Activated T-helper 2 cell treated with anti-CD3 and anti-CD28 coated beads, Interferon-gamma antibody, Interleukin-2, Interleukin-4, amounts not matched to agents 10 μg/mL and 5 μg/mL and 100 μg/mL, durations not matched to agents 14 hours and 24 hours and 36 hours (primary cell): Measurements from ENCODE around the gene FAM118A. TPM values are rescaled to one million over a fixed set of nuclear protein-coding genes. Genes with fewer than 3 reads are reported as not detected.
A peak's percentile ranks its signal among the peaks of the same experiment; 100 is the strongest.
"Not testable (repeated sequence)": the region's sequence is repeated elsewhere in the genome, so short reads cannot be mapped to it uniquely, and the experiment has no call there.

ENCODE experiments used
- DNase-seq: peaks from one replicate; pipeline ENCODE4 v3.0.0; 2021; ENCODE audit warnings: low spot score
- H3K27ac Mint-ChIP-seq: one replicate; pipeline ENCODE4 v1.8.0; 2021; ENCODE audit warnings: mixed read lengths
- H3K27me3 Mint-ChIP-seq: one replicate; pipeline ENCODE4 v1.8.0; 2021; ENCODE audit warnings: low read depth, mixed read lengths
- H3K36me3 Mint-ChIP-seq: one replicate; pipeline ENCODE4 v1.8.0; 2021; ENCODE audit warnings: low read depth, mixed read lengths
- H3K4me1 Mint-ChIP-seq: one replicate; pipeline ENCODE4 v1.8.0; 2021; ENCODE audit warnings: low read depth, mixed read lengths
- H3K4me3 Mint-ChIP-seq: one replicate; pipeline ENCODE4 v1.8.0; 2021; ENCODE audit warnings: low read depth, mild to moderate bottlenecking, moderate library complexity, mixed read lengths
- H3K9me3 Mint-ChIP-seq: one replicate; pipeline ENCODE4 v1.8.0; 2021; ENCODE audit warnings: mixed read lengths
- intact Hi-C: fragments of 100-400 bp; cut with micrococcal nuclease; formaldehyde crosslinking; loops from one replicate; pipeline ENCODE4 v1.15.1; 2023
- total RNA-seq: library from RNA; stranded (reverse); gene quantifications from 2 replicates; pipeline ENCODE4 v1.2.3, GENCODE V29; 2022

The FAM118A gene
- total RNA-seq, 1 donor from 2014 or later, result 30.7 TPM

DNA sequence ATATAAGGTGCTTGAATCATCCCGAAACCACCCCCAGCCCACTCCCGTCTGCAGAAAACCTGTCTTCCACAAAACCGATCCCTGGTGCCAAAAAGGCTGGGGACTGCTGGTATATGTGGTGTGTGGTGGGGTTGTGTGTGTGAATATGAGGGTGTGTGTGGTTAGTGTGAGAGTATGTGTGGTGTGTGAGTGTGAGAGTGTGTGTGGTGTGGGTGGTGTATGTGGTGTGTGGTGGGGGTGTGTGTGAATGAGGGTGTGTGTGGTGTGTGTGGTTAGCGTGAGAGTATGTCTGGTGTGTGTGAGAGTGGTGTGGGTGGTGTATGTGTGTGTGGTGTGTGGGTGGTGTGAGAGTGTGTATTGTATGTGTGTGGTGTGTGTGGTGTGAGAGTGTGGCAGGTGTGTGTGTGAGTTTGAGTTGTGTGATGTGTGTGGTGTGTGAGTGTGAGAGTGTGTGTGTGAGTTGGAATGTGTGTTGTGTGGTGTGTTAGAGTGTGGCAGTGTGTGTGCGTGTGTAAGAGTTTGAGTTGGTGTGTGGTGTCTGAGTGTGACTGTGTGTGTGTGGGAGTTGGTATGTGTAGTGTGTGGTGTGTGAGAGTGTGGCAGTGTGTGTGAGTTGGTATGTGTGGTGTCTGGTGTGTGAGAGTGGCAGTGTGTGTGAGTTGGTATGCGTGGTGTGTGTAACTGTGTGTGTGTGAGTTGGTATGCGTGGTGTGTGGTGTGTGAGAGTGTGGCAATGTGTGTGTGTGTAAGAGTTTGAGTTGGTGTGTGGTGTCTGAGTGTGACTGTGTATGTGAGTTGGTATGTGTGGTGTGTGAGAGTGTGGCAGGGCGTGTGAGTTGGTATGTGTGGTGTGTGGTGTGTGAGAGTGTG, 18.4 kb upstream of the FAM118A start:
- Mint-ChIP-seq H3K4me3 (no peak overlapping the region), H3K27ac (no peak overlapping the region), H3K36me3 (no peaks in the 10 kb centered on the region), H3K4me1 (no peaks in the 10 kb centered on the region), H3K27me3 (peaks cover 5% of the 10 kb centered on the region), H3K9me3 (no peaks in the 10 kb centered on the region)
- DNase-seq, result no peak
- intact Hi-C loops, result no loop called here

DNA sequence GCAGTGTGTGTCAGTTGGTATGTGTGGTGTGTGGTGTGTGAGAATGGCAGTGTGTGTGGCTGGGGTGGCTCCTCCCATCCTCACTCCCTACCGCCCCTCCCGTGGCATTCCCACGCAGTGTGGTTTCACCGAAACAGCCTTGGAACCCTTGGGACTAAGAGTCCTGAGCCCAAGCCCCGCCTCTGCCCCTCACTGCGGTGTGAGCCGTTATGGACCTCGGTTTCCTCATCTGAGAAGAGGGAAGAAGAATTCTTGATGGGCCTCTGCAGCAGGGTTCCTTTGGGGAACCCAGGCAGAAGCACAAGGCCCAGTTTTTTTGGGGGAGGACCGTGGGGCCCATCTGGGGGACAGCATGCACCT, 17.8 kb upstream of the FAM118A start:
- H3K27me3 Mint-ChIP-seq, result no peaks in the 10 kb centered on the region
- H3K4me3 Mint-ChIP-seq, result no peak overlapping the region
- no peak for DNase-seq
- H3K4me1 Mint-ChIP-seq, result peaks cover 5% of the 10 kb centered on the region
- no peaks in the 10 kb centered on the region for H3K36me3 Mint-ChIP-seq
- intact Hi-C loops, result no loop called here
- no peak overlapping the region for H3K27ac Mint-ChIP-seq
- H3K9me3 Mint-ChIP-seq, result no peaks in the 10 kb centered on the region

DNA sequence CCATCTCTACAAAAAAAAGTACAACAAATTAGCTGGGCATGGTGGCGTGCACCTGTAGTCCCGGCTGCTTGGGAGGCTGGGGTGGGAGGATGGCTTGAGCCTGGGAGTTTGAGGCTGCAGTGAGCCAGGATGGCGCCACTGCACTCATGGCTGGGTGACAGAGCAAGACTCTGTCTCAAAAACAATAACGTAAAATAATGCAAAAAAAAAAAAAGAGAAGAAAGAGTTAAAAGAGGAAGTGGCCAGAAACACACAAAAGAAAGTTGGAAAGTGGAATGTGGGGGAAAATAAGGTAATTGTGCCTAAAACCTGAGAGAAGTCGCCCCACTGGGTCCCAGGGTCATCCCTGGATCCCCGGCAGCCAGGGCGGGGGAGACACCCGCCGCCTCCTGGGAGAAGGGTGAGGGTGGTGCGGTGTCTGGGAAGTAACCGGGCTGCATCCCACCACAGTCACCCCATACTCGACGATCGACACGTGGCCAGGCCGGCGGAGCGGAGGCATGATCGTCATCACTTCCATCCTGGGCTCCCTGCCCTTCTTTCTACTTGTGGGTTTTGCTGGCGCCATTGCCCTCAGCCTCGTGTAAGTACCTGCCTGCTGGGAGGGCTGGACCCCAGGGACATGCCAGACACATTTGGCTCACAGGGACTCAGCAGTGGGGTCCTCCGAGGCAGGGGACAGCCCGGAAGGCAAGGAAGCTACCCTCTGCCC, 16.8 kb upstream of the FAM118A start:
- peaks cover 6% of the 10 kb centered on the region for H3K4me1 Mint-ChIP-seq
- H3K4me3 Mint-ChIP-seq, result no peak overlapping the region
- H3K27ac Mint-ChIP-seq, result no peak overlapping the region
- H3K9me3 Mint-ChIP-seq, result no peaks in the 10 kb centered on the region
- DNase-seq, result no peak
- intact Hi-C loops, result no loop called here
- H3K27me3 Mint-ChIP-seq, result no peaks in the 10 kb centered on the region
- H3K36me3 Mint-ChIP-seq, result no peaks in the 10 kb centered on the region

DNA sequence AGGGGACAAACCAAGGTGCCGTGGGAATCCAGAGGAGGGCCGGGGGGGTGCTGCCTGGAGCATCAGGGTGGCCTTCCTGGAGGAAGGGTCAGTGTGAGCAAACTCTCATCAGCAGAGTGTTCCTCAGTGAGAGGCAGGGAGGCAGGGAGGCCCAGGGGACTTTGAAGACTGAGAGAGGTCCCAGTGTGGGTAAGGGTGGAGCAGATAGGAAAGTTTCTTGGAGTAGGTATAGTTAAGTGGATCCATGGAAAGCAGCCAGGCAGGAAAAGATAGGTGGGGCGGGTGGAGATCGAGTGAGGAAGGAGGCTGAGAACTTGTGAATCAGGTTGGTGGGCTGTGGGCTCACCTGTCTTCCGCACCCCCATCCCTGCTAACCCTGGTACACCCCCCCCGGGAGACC, 15.7 kb upstream of the FAM118A start:
- intact Hi-C loops, result no loop called here
- no peaks in the 10 kb centered on the region for H3K9me3 Mint-ChIP-seq
- H3K27me3 Mint-ChIP-seq, result no peaks in the 10 kb centered on the region
- peaks cover 6% of the 10 kb centered on the region for H3K4me1 Mint-ChIP-seq
- no peaks in the 10 kb centered on the region for H3K36me3 Mint-ChIP-seq
- no peak overlapping the region for H3K27ac Mint-ChIP-seq
- DNase-seq, result no peak
- H3K4me3 Mint-ChIP-seq, result no peak overlapping the region

DNA sequence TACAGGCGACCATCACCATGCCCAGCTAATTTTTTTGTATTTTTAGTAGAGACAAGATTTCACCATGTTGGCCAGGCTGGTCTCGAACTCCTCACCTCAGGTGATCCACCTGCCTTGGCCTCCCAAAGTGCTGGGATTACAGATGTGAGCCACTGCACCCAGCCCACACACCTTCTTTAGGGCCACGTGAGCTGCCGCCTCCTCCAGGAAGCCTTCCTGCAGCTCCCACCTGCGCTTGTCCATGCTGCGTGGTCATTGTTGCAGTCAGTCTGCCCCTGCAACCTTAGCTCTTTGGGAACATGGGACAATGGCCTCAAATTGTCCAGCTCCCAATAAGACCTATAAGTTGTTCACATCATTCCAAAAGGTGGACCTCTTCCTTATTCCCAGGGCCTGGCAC, 14.7 kb upstream of the FAM118A start:
- intact Hi-C loops, H3K27me3 Mint-ChIP-seq, H3K36me3 Mint-ChIP-seq, H3K4me3 Mint-ChIP-seq, H3K4me1 Mint-ChIP-seq, H3K27ac Mint-ChIP-seq, DNase-seq, H3K9me3 Mint-ChIP-seq: not testable (repeated sequence)

DNA sequence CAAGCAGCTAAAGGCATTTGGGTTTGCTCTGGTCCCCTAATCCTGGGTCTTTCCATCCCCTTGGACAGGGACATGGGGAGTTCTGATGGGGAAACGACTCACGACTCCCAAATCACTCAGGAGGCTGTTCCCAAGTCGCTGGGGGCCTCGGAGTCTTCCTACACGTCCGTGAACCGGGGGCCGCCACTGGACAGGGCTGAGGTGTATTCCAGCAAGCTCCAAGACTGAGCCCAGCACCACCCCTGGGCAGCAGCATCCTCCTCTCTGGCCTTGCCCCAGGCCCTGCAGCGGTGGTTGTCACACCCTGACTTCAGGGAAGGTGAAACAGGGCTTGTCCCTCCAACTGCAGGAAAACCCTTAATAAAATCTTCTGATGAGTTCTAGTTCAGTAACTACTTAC, 14.2 kb upstream of the FAM118A start:
- peaks cover 6% of the 10 kb centered on the region for H3K4me1 Mint-ChIP-seq
- H3K9me3 Mint-ChIP-seq, result no peaks in the 10 kb centered on the region
- H3K27ac Mint-ChIP-seq, result no peak overlapping the region
- H3K27me3 Mint-ChIP-seq, result peaks cover 2% of the 10 kb centered on the region
- intact Hi-C loops, result no loop called here
- no peak for DNase-seq
- no peaks in the 10 kb centered on the region for H3K36me3 Mint-ChIP-seq
- no peak overlapping the region for H3K4me3 Mint-ChIP-seq

DNA sequence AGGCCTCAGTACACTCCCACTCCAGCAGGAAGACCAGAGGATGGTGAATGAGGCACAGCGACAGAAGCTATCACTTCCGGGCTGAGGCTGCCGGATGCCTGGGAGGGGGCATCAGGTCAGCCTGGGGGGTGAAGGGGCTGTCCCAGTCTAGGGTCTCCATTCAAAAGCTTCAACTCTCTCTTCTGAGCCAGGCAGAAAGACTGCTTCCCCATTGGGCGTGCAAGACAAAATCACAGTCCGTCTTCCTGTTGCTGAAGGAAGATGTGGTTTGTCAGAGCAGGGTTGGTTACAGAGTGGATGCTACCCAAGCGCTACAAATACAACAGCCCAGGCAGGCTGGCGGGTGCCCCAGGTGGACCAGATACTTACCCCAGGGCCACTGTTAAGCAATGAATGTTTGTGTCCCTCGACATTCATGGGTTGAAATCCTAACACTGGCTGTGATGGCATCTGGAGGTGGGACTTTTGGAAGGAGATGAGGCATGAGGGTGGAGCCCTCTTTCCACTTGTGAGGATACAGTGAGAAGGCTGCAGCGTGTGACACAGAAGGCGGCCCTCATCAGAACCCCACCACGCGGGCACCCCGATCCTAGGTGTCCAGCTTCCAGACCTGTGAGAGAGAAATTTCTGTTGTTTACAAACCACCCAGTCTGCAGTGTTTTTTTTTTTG, 13.0 kb upstream of the FAM118A start:
- Mint-ChIP-seq H3K27ac (no peak overlapping the region), H3K27me3 (peaks cover 2% of the 10 kb centered on the region), H3K9me3 (no peaks in the 10 kb centered on the region), H3K4me3 (no peak overlapping the region), H3K36me3 (no peaks in the 10 kb centered on the region), H3K4me1 (peaks cover 6% of the 10 kb centered on the region)
- peak; percentile 28 for DNase-seq
- intact Hi-C loops, result no loop called here

DNA sequence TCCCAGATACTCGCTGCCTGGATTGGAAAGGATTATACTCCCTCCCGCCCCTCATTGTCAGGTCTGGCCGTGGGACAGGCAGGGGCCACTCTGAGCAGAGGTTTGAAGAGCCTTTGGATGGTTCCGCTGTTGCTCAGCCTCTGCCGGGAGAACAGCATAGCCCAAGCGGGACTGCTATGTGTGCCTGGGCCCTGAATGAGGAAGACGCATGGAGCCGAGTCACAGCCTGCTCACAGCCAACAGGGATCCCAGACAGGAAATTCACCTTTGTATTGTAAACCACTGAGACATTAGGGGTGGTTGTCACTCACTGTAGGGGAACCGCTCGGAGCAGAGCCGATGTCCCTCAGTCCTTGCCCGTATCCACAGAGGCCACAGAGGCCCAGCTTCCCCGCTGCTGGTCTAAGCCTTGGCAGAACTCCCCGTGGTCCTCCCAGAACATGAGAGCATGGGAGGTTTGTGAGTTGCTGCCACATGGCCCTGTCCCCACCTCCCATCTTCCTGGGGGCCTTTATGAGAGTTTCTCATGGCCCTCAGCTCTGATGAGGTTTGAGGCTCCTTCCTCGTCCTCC, 10.7 kb upstream of the FAM118A start:
- H3K9me3 Mint-ChIP-seq, result no peaks in the 10 kb centered on the region
- H3K27ac Mint-ChIP-seq, result no peak overlapping the region
- H3K27me3 Mint-ChIP-seq, result peaks cover 2% of the 10 kb centered on the region
- peaks cover 11% of the 10 kb centered on the region for H3K4me1 Mint-ChIP-seq
- H3K36me3 Mint-ChIP-seq, result no peaks in the 10 kb centered on the region
- H3K4me3 Mint-ChIP-seq, result no peak overlapping the region
- no peak for DNase-seq
- intact Hi-C loops, result no loop called here

DNA sequence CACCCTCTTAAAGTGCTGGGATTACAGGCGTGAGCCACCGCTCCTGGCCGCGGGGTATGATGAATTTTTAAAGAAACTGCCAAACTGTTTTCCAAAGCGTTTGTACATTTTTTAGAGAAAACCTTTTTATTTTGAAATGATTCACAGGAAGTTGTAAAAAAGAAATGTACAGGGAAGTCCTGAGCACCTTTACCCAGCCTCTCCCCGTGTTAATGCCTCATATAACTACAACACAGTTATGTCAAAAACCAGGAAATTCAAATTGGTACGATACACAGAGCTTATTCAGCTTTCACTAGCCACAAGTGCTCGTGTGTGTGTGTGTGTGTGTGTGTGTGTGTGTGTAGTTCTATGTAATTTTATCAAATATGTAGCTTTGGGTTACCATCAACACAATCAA, 7.0 kb upstream of the FAM118A start:
- Mint-ChIP-seq H3K27me3 (peaks cover 2% of the 10 kb centered on the region), H3K4me1 (peaks cover 5% of the 10 kb centered on the region), H3K27ac (no peak overlapping the region), H3K9me3 (no peaks in the 10 kb centered on the region), H3K4me3 (no peak overlapping the region), H3K36me3 (no peaks in the 10 kb centered on the region)
- no peak for DNase-seq
- intact Hi-C loops, result no loop called here

DNA sequence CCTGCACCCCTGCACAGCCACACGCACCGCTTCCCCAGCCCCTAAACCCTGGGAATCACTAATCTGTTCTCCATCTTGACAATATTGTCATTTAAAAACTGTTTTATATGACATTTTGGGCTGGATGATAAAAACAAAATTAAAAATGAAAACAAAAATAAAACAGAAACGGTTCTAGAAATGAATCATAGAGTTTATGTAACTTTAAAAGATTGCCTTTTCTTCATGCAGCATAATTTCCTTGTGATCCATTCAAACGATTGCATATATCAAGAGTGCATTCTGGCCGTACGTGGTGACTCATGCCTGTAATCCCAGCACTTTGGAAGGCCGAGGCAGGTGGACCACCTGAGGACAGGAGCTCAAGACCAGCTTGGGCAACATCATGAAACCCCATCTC, 6.6 kb upstream of the FAM118A start:
- intact Hi-C loops, result no loop called here
- H3K9me3 Mint-ChIP-seq, result no peaks in the 10 kb centered on the region
- no peak for DNase-seq
- no peak overlapping the region for H3K4me3 Mint-ChIP-seq
- no peaks in the 10 kb centered on the region for H3K36me3 Mint-ChIP-seq
- peaks cover 5% of the 10 kb centered on the region for H3K4me1 Mint-ChIP-seq
- H3K27ac Mint-ChIP-seq, result no peak overlapping the region
- H3K27me3 Mint-ChIP-seq, result peaks cover 2% of the 10 kb centered on the region

DNA sequence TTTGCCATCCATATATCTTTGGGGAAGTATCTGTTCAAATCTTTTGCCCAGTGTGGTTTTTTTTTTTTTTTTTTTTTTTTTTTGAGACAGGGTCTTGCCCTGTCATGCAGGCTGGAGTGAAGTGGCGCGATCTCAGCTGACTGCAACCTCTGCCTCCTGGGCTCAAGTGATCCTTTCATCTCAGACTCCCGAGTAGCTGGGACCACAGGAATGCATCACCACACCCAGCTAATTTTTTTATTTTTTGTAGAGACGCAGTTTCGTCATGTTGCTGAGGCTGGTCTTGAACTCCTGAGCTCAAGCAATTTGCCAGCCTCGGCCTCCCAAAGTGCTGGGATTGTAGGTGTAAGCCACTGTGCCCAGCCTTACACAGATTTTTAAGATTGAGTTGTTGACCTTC, 4.8 kb upstream of the FAM118A start:
- H3K27me3 Mint-ChIP-seq, result no peaks in the 10 kb centered on the region
- no peak overlapping the region for H3K27ac Mint-ChIP-seq
- intact Hi-C loops, result no loop called here
- H3K4me1 Mint-ChIP-seq, result peaks cover 15% of the 10 kb centered on the region
- no peaks in the 10 kb centered on the region for H3K9me3 Mint-ChIP-seq
- H3K4me3 Mint-ChIP-seq, result no peak overlapping the region
- DNase-seq, result no peak
- no peaks in the 10 kb centered on the region for H3K36me3 Mint-ChIP-seq

DNA sequence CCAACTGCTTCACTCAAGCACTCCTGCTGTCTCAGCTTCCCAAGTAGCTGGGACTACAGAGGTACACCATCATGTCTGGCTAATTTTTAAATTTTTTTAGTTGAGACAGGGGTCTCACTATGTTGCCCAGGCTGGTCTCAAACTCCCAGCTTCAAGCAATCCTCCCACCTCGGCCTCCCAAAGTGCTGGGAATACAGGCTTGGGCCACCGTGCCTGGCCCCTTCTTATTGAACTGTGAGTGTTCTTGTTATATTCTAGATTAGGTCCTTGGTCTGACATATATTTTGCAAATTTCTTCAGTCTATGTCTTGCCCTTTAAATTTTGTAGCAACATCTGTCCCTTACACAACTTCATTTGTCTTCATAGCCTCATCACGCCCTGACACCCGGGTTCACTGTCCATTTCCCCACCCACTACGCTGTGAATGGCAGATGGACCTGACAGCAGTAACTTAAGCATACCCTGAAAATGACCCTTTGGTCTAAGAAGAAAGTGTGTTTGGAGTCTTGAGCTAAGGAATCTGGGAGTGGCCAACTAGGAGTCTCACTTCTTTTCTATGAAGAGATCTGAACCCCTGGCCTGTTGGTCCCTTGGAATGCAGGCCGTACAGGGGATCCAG, 4.2 kb upstream of the FAM118A start:
- H3K4me3 Mint-ChIP-seq, result no peak overlapping the region
- no peak overlapping the region for H3K27ac Mint-ChIP-seq
- intact Hi-C loops, result no loop called here
- H3K9me3 Mint-ChIP-seq, result no peaks in the 10 kb centered on the region
- no peaks in the 10 kb centered on the region for H3K27me3 Mint-ChIP-seq
- no peaks in the 10 kb centered on the region for H3K36me3 Mint-ChIP-seq
- DNase-seq, result no peak
- H3K4me1 Mint-ChIP-seq, result peaks cover 16% of the 10 kb centered on the region
